ENCODE data around the gene TCAIM.

TCAIM gene

GRCh38 chr3:44353355-44353924 is 14.9 kb downstream of the TCAIM start (continued):
- no peak for TF ChIP-seq ZNF19 (tag by site-specific recombination; IDR thresholded peaks at IDR 0.05; ENCODE audit: low read depth)

DNA sequence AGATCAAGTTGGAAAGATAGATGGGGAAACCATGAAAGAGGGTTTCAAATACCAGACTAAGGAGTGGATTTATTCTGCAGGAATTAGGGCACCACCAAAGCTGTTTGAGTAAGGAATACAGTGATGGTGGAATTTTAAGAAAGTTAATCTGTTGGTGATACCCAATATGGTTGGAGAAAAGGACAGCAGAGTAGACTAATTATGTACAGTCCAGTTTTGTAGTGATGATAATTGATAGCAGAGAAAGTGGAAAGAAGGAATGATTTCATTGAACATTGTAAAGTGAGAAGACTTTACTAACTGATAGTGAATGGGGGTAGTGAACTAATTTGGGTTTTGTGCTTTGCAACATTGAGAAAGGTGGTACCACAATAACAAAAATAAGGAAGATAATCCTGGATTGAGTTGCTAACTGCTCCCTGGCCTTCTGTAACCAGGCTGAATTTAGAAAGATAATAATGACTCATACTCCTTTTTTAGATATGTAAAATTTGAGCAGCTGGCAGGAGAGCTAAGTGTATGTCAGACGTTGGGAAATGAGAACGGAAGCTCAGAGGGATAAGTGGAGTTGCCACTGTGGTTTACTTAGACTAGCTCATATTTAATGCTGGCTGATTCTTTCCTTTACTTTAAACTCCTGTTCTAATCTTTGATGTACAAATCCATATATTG is 16.9 kb downstream of the TCAIM start:
- H3K36me3 ChIP-seq (ENCODE audit: control insufficient read depth in 2 of 2, insufficient read depth in 1 of 2, low read length in 2 of 2): peaks cover 0 to 6% of the 10 kb centered on the region in 2 experiments; a peak in 2 of 3 replicates
- no peaks in the 10 kb centered on the region for H3K9me3 ChIP-seq (ENCODE audit: control insufficient read depth, insufficient read depth, low read depth, low read length)
- no peaks in the 10 kb centered on the region for H3K4me1 ChIP-seq (ENCODE audit: control insufficient read depth, insufficient read depth, low read length)
- no peak overlapping the region for H3K27ac ChIP-seq (ENCODE audit: extremely low read depth, low read depth, low read length)
- CTCF ChIA-PET: no interaction called here
- H3K4me3 ChIP-seq (ENCODE audit: low read depth, low read length): no peak overlapping the region
- POLR2A ChIA-PET: interaction anchor here (1.2 kb wide), 1 partner anchor 17 kb away, joined by 5 read pairs; the partner anchor contains the start of gene TCAIM
- TF ChIP-seq OSR2 (tag by site-specific recombination; IDR thresholded peaks at IDR 0.05) (peak; percentile 66), ZNF610 (tag by site-specific recombination; IDR thresholded peaks at IDR 0.05; ENCODE audit: borderline replicate concordance) (no peak), ZSCAN18 (tag by site-specific recombination; IDR thresholded peaks at IDR 0.05) (no peak), ZNF843 (tag by site-specific recombination; IDR thresholded peaks at IDR 0.05) (no peak)
- TF ChIP-seq, protein P1, sequence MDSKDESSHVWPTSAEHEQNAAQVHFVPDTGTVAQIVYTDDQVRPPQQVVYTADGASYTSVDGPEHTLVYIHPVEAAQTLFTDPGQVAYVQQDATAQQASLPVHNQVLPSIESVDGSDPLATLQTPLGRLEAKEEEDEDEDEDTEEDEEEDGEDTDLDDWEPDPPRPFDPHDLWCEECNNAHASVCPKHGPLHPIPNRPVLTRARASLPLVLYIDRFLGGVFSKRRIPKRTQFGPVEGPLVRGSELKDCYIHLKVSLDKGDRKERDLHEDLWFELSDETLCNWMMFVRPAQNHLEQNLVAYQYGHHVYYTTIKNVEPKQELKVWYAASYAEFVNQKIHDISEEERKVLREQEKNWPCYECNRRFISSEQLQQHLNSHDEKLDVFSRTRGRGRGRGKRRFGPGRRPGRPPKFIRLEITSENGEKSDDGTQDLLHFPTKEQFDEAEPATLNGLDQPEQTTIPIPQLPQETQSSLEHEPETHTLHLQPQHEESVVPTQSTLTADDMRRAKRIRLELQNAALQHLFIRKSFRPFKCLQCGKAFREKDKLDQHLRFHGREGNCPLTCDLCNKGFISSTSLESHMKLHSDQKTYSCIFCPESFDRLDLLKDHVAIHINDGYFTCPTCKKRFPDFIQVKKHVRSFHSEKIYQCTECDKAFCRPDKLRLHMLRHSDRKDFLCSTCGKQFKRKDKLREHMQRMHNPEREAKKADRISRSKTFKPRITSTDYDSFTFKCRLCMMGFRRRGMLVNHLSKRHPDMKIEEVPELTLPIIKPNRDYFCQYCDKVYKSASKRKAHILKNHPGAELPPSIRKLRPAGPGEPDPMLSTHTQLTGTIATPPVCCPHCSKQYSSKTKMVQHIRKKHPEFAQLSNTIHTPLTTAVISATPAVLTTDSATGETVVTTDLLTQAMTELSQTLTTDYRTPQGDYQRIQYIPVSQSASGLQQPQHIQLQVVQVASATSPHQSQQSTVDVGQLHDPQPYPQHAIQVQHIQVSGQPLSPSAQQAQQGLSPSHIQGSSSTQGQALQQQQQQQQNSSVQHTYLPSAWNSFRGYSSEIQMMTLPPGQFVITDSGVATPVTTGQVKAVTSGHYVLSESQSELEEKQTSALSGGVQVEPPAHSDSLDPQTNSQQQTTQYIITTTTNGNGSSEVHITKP (tag by site-specific recombination; IDR thresholded peaks at IDR 0.05): peak; percentile 31; the same call in 1 of the 2 replicates
- TF ChIP-seq, protein P2, sequence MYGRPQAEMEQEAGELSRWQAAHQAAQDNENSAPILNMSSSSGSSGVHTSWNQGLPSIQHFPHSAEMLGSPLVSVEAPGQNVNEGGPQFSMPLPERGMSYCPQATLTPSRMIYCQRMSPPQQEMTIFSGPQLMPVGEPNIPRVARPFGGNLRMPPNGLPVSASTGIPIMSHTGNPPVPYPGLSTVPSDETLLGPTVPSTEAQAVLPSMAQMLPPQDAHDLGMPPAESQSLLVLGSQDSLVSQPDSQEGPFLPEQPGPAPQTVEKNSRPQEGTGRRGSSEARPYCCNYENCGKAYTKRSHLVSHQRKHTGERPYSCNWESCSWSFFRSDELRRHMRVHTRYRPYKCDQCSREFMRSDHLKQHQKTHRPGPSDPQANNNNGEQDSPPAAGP (tag by site-specific recombination; IDR thresholded peaks at IDR 0.05): no peak

- no peaks in the 10 kb centered on the region for H3K9me3 ChIP-seq (ENCODE audit: control insufficient read depth, insufficient read depth, low read depth, low read length)
- no peak overlapping the region for H3K4me3 ChIP-seq (ENCODE audit: low read depth, low read length)
- H3K4me1 ChIP-seq (ENCODE audit: control insufficient read depth, insufficient read depth, low read length): no peaks in the 10 kb centered on the region
- CTCF ChIA-PET: interaction anchor here (0.7 kb wide), 1 partner anchor 30 kb away, joined by 3 read pairs; no protein-coding TSS in a partner anchor
- POLR2A ChIA-PET: interaction anchor here (1.6 kb wide), 1 partner anchor 21 kb away, joined by 6 read pairs; the partner anchor contains the start of gene TCAIM
- H3K27ac ChIP-seq (ENCODE audit: extremely low read depth, low read depth, low read length): no peak overlapping the region
- H3K36me3 ChIP-seq (ENCODE audit: control insufficient read depth in 2 of 2, insufficient read depth in 1 of 2, low read length in 2 of 2): peaks cover 0 to 6% of the 10 kb centered on the region in 2 experiments; a peak in 2 of 3 replicates
- TF ChIP-seq, protein P3, sequence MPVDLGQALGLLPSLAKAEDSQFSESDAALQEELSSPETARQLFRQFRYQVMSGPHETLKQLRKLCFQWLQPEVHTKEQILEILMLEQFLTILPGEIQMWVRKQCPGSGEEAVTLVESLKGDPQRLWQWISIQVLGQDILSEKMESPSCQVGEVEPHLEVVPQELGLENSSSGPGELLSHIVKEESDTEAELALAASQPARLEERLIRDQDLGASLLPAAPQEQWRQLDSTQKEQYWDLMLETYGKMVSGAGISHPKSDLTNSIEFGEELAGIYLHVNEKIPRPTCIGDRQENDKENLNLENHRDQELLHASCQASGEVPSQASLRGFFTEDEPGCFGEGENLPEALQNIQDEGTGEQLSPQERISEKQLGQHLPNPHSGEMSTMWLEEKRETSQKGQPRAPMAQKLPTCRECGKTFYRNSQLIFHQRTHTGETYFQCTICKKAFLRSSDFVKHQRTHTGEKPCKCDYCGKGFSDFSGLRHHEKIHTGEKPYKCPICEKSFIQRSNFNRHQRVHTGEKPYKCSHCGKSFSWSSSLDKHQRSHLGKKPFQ (tag by site-specific recombination; IDR thresholded peaks at IDR 0.05): no peak
- TF ChIP-seq HOXD13 (CRISPR knock-in tag; IDR thresholded peaks at IDR 0.05; ENCODE audit: borderline replicate concordance): no peak
- TF ChIP-seq HIC1 (tag by site-specific recombination; IDR thresholded peaks at IDR 0.05): no peak
- TF ChIP-seq ZNF785 (tag by site-specific recombination; IDR thresholded peaks at IDR 0.05): no peak
Measured at GRCh38 chr3:44359146-44359751, 20.7 kb downstream of the TCAIM start.

Data from HEK293 (cell line).